Right lung (tissue), 5 donors: ENCODE results near the gene NCOA7. TPM values are rescaled to one million over a fixed set of nuclear protein-coding genes. Genes with fewer than 3 reads are reported as not detected.
A peak's percentile ranks its signal among the peaks of the same experiment; 100 is the strongest.

Source experiments
- DNase-seq, 2 donors: peaks; one replicate each; pipeline ENCODE4 v3.0.0-alpha.2; 2013
- polyA plus RNA-seq, 5 donors: library from polyadenylated mRNA; unstranded; fragments of 120-200 nt; gene quantifications; one replicate each; pipeline versions ENCODE4 v1.2.1 to v1.2.3, GENCODE V29; 2013; ENCODE audit warnings: inconsistent platforms in 1 of 5, low replicate concordance in 1 of 5; ENCODE audit not compliant: insufficient read length in 5 of 5, insufficient read depth in 1 of 5

Gene NCOA7
- polyA plus RNA-seq, 5 donors: 14.1 to 20.5 (median 20.0) TPM

DNA sequence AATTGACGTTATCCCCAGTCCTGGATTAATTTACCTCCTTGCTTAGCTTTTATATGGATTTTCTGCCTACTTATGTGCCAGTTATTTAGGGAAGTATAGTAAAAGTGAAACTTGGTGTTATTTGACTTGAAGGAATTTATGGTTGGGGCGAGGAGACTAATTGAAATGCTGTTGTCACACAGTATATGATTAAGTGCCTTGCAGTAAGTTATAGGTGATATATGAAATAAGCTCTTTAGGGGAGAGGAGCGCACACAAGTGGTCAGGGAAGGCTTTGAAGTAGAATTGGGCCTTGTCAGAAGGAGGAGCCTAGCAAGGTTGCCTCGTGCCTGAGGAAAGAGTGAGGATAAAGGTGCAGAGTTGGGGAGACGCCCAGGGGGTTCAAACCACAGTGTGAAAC lies 20.5 kb downstream of the NCOA7 start:
- no peak for DNase-seq

DNA sequence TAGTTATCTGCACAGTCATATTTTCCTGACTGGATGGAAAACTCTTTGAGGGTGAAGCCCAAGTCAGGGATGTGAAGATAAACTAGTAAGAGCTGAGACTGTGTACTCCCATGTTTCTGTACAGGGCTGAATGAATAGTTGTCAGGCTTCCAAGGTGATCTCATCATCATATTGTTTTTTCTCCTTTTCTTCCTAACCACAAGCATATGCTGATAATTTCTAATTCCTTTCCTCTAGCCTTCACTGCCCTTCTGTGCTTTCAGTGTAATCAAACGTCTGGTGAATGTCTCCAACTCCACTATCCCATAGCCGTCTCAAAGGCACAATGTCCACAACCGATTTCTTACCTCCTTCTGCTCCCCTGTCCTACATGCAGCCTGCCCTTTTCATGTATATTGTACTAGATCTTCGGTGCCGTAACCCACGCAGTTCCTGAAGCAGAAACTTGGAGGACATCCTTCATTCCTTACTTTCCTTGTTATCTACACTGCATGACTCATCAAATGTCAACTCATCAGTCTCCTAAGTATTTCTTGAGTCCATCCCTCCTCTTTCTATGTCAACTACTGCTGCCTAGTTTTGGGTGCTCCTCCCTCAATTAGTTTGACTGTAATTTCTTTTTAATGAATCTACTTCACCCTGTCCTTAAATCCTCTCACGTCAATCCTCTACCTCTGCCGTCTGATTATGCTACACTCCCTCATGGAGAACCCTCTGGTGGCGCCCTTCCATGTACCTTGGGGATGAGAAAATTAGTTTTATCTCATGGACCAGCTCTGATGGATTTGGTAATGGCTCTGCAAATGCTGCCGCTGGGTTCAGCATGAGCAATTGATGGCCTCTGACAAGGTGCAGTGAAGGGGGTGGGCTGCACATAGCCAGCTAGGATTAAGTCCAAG lies 21.9 kb downstream of the NCOA7 start:
- DNase-seq: no peak

GRCh38 chr6:125814481-125814880 lies 23.7 kb downstream of the NCOA7 start:
- no peak for DNase-seq

DNA sequence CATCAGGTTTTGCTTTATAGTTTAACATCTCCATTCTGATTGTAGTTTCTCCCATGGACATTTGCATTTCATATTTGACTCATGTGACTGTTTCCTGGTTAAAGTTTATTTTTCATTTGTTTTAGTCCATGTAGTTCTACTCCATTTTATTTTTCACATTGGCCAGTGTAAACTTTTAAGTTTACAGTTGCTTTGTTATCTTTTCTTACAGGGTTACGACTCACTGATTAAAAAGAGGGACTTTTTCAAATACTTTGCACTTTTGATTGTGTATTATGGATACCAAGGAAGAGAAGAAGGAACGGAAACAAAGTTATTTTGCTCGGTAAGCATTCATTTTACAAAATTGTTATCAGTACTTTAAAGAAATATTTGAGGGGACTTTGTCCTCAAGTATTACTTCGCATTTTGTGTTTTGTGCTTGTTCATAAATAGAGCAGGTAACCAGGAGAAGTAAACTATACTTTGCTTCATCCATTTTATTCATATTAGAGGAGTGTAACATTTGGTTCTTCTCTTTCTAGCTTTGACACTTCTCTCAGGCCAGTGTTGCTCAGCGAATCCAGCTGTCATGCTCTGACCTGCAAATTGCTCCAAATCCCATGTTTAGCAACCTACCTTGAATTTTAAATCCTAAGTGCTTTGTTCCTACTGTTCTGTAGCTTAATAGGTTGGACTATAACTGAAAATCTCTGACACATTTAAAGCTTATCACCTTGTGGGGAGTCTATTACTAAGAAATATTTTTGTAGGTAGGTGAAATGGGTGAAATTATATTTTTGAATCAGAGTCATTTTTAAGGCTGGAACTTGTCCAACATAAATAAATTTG lies 24.5 kb downstream of the NCOA7 start:
- DNase-seq: peak; percentile 35 to 43

GRCh38 chr6:125816828-125817280 lies 26.1 kb downstream of the NCOA7 start:
- no peak for DNase-seq

- no peak for DNase-seq
Measured at GRCh38 chr6:125818225-125818657, 27.5 kb downstream of the NCOA7 start.

GRCh38 chr6:125818772-125819260 lies 28.1 kb downstream of the NCOA7 start:
- DNase-seq: no peak

DNA sequence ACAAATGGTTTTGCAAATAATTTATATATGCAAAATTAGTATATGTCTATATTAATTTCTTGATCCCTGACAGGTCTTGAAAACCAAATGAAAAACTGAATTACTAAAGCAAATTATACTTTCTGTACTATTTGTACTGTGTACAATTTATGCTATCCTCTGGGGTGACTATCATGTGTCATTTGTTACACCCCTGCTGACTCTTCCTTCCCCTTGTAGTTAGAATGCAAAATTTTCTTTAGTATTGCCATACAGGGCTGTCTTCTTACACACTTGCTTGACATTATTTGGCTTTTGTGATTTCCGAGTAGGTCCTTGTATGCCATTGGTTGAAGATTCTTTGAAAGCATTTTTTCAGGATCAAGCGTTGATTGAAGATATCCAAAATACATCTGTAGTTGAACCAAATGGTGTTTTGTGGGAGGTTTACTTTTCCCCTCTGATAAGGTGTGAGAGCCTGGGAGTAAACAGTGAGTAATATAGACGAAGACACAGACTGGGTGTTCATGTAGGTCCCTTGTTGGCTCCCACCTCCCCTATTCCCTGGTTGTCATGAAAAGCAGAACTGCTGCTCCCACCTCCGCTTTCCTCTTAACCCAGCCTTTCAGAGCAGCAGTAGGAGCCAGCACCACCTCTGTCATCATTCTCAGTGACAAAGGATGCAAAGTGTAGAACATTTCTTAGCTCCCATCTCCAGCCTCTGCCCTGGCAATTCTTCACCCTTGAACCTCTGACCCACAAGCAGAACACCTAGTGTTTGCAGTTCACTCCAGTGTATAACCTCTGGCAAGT lies 29.0 kb downstream of the NCOA7 start:
- no peak for DNase-seq

GRCh38 chr6:125821825-125822281 lies 31.1 kb downstream of the NCOA7 start:
- no peak for DNase-seq

- no peak for DNase-seq
Measured at GRCh38 chr6:125823180-125823579, 32.4 kb downstream of the NCOA7 start.

- DNase-seq: no peak
Measured at GRCh38 chr6:125824946-125825771, 34.4 kb downstream of the NCOA7 start.

- DNase-seq: no peak
Measured at GRCh38 chr6:125826695-125827463, 36.1 kb downstream of the NCOA7 start.

GRCh38 chr6:125827788-125828320 lies 37.1 kb downstream of the NCOA7 start:
- no peak for DNase-seq

GRCh38 chr6:125828476-125829039 lies 37.8 kb downstream of the NCOA7 start:
- DNase-seq: no peak

- DNase-seq: no peak
Measured at GRCh38 chr6:125829433-125829832, 38.7 kb downstream of the NCOA7 start.

DNA sequence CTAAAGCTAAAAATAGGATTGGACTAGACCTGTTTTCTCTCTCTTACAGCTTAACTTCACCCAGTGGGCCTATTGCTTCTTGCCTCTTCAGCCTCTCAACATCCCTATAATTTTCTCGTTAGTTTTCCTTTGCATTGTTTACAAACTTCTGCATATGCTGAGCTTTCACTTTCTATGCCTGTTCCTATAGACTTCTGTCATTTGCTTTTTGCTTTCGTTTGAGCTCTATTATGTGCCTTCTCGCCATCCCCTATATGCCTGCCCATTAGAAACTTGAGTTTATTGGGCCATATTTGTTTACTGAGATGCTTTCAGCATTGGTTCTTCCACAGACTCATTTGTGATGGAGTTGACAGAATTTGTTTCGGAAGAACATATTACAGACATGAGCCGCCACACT lies 40.9 kb downstream of the NCOA7 start:
- DNase-seq: no peak

DNA sequence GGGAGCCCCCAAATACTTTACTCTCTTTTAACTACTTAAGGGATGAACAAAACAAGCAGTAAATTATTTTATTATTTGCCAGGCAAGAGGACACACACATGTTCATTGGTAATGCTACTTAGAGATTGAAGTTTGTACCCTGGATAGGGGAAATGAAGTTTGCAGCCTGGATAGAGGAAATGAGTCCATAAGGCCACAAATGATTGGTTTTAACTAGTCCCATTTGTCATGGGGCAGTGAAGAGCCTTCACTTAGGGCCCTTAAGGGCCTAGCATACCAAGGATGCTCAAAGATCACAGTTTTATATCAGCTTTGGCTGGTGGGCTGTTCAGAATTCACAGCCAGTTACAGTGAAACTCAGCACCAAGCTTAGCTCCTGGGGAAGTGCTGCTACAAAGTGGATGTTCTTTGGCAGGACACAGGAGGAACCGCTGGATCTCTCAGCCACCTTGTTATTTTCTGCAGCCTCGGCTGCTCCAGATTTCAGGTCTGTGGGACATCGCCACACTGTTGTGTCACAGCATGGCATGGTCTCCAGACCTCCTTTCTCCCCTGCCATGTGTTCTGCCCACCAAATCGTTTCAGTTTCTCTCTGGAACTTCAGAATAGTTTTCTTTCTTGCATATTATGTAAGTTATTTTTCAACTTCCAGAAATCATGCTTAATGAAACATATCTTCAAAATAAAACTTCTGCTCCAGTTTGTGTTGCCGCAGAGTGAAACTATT lies 41.8 kb downstream of the NCOA7 start:
- DNase-seq: no peak

DNA sequence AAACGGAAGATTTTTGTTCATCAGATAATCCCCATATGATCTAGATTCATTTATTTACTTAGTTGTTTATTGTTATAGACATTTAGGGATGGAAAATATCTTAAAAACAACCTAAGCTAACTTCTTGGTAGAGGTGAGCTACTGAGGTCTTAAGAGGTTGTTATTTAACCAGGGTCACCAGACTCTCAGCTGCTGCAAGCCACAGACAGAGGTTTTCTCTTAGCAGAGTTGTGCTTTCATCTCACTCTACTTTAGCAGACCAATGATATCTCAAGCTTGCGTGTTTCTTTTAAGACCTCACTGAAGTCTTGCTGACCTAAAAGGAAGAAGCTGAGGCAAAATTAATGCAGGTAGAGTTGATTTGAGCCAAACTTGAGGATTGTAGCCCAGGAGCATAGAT lies 43.6 kb downstream of the NCOA7 start:
- no peak for DNase-seq
